Skin of body (tissue), 2 donors: ENCODE results near the gene CSAD. TPM values are rescaled to one million over a fixed set of nuclear protein-coding genes. Genes with fewer than 3 reads are reported as not detected.
"Not testable (repeated sequence)": the region's sequence is repeated elsewhere in the genome, so short reads cannot be mapped to it uniquely, and the experiment has no call there.

ENCODE experiments used
- DNase-seq: peaks from one replicate; lab custom pipeline; 2025; lab: John Stamatoyannopoulos, UW
- total RNA-seq: library from RNA; depleted of rRNA; stranded (reverse); fragments of >200 nt; gene quantifications from one replicate; pipeline ENCODE4 v1.2.3, GENCODE V29; 2014

CSAD gene
- total RNA-seq, 1 donor from 2014 or later = 75.0 TPM

DNA sequence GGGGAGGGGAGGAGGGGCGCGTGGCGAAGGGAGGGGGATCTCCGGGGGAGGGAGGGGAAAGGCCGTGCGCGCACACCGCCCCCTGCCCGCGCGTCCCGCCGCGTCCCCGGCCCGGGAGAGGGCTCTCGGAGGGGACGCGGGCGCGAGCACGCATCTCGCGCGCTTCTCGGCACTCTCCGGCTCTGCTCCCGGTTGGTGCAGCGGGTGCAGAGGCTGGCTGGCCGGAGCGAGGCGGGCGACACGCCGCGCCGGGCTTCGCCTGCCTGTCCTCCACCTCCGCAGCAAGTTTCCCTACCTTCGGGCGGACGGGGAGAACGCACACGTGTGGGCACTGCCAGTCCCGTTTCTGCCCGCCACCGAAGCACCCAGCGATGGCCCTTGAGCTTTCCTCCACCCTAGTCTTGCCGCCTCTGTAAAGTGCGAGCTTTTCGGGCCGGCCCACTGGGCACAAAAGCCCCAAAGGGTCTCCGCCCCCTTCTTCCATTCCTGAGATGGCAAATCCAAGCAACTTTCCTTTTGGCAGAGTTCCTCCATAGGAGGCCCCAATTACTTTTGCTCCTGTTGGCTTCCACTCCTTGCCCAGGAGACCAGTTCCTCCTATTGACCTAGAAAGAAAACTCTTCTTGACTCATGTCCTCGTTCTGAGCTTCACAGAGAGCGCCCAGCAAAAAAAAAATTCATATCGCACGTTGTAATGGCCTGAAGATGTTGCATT is 363 bp upstream of the CSAD start:
- peak; percentile 87 for DNase-seq

DNA sequence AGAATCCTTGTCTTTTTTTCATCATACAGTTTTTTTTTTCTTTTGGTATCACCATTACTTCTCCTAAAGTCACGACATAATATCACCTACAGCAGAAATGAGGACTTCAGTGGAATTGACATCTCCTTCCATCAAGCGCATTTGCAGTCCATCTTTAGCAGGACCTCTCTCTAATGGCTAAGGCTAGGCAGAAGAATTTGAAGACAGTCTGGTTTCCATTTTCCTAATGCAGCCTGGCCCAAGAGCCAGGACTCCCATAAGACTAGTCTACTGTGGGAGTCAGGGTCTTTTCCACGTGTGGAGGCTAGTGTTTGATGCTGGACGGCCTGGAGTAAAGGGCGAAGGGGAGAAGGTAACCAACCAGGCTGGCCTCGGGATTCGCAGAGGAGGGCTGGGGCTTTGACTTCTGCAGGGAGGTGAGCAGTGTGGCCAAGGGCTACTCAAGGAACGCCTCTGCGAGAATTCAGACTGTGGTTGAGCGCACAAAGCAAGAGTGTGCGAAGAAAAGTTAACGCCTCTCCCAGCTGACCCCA is 972 bp downstream of the CSAD start:
- no peak for DNase-seq

DNA sequence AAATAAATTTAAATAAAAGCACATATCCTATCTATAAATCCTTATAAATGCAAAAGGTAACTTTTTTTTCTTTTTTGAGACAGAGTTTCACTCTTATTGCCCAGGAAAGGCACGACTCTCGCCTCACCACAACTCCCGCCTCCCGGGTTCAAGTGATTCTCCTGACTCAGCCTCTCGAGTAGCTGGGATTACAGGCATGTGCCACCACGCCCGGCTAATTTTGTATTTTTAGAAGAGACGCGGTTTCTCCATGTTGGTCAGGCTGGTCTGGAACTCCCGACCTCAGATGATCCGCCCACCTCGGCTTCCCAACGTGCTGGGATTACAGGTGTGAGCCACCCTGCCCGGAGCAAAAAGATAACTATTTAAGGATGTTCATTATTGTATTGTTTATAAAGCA is 1.9 kb downstream of the CSAD start:
- not testable (repeated sequence) for DNase-seq

DNA sequence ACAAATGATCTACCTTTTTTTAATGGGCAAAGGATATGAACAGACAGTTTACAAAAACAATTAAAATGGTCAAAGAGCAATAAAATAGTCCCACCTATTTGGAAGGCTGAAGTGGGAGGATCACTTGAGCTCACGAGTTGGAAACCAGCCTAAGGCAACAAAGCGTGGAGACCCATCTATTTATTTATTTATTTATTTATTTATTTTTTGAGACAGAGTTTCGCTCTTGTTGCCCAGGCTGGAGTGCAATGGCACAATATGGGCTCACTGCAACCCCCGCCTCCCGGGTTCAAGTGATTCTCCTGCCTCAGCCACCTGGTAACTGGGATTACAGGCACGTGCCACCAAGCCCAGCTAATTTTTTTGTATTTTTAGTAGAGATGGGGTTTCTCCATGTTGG is 3.3 kb downstream of the CSAD start:
- not testable (repeated sequence) for DNase-seq

DNA sequence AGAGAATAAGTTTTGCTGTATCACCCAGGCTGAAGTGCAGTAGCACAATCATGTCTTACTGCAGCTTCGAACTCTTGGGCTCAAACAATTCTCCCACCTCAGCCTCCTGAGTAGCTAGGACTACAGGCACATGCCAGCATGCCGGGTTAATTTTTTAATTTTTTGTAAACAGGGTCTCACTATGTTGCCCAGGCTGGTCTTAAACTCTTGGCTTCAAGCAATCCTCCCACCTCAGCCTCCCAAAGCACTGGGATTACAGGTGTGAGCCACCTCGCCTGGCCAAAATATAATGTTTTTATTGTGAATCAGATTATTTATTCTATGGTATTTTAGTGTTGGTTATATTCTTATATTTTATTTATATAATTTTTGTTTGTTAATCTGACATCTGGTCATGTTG is 4.0 kb downstream of the CSAD start:
- no peak for DNase-seq

DNA sequence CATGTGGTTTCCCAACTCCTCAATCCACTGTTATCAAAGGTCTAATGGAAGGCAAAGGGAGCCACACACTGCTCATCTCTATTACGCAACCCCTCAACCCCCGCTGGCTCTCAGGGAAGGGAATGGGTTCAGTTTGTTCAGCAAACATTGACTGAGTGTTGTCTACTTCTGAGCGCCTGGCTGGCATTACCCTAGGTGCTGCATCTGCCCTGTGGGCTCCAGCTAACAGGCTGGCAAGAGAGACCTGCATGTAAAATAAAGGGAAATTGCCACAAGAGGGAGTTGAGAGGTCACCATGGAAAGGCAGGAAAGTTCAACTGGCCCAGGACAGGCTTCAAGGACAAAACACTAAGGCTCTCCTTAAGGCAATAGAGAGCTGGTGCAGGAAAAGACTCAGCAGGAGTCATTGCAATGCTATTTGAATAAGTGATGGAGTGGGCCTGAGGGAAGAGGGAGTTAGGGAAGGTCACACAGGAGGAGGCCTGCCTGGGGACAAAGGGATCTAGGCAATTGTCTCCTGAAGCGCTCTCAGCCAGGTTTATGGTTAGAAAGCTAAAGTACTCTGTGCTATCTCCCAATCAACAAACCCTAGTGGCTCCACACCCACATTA is 5.7 kb downstream of the CSAD start:
- DNase-seq = no peak

DNA sequence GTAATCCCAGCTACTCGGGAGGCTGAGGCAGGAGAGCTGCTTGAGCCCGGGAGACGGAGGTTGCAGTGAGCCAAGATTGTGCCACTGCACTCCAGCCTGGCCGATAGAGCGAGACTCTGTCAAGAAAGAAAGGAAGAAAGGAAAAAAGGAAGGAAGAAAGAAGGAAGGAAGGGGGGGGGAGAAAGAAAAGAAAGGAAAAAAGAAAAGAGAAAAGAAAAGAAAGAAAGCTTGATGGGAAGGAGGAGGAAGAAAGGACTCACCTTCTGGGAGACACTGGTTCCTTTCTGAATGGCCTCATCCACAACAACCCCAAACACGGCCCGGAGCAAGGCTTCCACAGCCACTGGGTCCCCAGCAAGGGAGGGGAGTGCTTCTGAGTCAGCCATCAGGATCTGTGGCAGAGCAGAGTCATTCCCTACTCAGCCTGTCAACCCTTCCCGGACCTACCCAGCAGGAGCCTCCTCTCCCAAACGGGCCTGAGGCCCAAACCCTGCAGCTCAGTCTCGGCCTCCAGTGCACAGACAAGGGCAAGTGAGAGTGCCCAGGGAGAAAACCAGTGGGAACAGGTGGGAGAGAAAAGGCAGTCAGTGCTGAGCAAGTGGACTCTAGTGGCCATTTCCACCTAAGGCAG is 7.5 kb downstream of the CSAD start:
- DNase-seq = no peak

DNA sequence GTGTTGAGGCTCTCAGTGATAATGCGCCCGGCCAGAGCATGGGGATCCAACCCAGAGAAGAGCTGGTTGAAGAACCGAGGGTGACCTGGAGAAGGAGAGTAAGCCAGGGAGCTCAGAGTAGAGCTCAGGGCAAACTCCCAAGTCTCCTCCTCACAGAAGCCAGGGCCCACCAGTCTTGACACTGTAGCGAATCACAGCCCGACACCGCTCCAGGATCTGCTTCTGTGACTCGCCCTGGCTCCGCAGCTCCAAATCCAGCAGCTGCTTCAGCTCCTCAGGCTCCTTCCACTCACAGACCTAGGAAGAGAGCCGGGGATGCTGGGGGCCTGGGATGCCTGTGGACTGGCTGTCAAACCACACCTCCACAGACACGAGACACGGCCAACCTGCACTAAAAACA is 8.4 kb downstream of the CSAD start:
- DNase-seq = no peak

DNA sequence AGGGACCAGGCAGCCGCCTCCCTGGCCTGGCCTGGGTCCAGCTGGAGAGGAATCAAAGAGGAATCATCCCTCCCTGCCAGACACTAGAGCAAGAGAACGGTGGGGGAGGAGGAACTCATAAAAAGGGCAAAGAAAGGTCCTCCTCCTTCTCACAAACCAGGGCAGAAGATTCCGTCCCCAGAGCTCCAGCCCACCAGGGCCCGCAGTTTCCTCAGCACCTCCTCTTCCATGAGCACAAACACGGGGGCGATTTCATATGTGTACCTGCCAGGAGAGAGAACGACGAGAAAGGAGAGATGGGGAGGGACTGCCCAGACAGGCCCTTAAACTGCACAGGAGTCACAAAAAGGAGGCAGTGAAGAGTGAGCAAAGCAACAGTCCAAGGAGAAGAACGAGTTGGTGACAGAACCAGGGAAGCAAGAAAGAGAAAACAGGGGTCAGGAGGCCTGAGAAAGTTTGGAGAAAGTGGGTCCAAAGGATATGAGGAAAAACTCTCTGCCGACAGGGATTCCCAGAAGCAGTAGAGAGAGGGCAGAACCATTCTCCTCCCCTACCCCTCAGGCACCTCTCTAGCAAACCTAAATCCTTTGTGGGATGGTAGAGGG is 8.9 kb downstream of the CSAD start:
- DNase-seq = no peak

DNA sequence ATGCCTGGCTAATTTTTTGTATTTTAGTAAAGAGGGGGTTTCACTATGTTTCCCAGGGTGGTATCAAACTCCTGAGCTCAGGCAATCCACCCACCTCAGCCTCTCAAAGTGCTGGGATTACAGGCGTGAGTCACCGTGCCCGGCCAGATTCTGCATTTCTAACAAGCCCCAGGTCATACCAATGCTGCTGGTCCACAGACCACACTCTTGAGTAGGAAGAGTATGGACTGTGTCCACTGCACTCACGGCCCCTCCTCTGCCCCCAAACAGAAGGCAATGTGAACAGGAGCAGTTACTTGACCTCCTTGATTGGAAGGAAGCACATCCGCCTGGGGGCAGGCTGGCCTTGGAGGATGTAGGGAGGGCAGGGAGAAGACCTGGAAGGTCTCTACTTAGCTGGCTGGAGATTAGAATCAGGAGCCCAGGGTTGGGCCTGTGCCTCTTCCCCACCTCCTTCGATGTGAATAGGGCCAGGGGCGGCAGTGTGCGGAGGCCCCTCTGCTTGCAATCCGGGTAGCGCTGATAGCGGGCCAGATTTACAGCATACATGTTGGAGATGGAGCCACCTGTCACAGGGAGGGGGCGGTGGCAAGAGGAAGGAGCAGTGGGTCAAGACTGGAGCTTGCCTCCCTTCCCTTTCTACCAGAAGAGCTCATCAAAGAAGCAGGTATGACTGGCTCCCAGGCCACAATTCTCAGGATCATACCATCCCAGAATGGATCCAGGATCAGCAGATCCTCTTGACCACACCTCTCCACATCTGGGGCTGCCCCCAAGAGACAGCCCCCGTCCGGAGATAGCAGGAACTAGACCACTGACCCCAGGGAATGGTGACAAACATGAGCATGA is 9.6 kb downstream of the CSAD start:
- no peak for DNase-seq

DNA sequence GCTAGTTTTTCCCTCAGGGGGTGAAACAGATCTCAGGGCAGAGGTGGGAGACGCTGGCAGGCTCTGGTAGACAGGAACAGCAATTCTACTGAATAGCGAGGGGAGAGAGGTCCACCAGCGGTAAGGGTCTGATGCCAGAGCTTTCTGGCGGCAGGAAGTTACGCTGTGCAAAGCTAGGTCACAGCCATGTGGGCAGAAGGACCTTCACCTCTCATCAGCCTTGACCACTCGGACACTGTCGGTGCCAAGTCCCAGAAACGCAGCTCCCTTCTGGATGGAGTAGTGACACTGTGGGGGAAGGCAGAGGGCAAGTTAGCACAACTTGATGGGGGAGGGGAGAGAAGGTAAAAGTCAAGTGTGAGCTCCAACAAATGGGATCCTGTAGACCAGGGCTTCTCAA is 10.5 kb downstream of the CSAD start:
- no peak for DNase-seq

DNA sequence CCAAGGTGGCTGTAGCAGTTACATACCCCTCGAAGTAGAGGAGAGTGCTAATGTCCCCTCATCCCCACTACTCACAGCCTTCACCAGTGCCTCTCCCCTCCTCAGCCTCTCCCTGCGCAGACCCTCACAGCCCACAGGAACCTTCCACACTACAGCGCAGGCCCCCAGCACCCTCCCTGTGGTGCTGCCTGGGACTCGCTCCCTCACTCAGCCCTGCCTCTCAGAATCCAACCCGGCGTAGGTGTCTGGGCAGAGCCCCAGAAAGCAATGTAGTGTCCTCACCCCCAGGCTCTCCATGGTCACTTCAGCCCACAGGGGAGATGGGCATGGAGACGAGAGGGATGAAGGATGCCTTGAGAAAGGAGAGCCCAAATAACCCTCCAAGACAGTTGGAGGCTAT is 11.1 kb downstream of the CSAD start:
- DNase-seq = no peak

DNA sequence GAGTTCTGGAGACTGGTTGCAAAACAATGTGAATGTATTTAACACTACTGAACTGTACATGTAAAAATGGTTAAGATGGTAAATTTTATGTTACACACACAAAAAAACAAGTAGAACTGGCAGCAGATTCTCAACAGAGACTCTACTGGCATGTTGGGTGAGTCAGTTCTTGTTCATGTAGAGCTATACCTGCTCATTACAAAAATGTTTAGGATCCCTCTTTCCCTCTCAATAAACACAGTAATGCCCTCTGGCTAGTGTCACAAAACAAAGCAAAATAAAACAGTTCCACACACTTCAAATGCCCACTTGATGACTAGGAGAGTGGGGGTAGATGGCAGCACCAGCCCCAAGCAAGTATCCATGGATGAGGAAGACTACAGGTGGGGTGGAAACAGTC is 13.9 kb downstream of the CSAD start:
- DNase-seq = no peak

DNA sequence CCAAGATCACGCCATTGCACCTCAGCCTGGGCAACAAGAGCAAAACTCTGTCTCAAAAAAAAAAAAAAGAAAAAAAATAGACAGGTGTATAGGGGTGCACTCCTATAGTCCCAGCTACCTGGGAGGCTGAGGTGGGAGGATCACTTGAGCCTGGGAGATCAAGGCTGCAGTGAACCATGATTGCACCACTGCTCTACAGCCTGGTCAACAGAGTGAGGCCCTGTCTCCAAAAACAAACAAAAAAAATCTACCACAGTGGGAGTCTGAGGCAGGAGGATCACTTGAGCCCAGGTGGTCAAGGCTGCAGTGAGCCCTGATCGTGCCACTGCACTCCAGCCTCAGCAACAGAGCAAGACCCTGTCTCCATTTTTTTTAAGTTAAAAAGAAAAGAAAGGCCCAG is 17.7 kb downstream of the CSAD start:
- DNase-seq = not testable (repeated sequence)

DNA sequence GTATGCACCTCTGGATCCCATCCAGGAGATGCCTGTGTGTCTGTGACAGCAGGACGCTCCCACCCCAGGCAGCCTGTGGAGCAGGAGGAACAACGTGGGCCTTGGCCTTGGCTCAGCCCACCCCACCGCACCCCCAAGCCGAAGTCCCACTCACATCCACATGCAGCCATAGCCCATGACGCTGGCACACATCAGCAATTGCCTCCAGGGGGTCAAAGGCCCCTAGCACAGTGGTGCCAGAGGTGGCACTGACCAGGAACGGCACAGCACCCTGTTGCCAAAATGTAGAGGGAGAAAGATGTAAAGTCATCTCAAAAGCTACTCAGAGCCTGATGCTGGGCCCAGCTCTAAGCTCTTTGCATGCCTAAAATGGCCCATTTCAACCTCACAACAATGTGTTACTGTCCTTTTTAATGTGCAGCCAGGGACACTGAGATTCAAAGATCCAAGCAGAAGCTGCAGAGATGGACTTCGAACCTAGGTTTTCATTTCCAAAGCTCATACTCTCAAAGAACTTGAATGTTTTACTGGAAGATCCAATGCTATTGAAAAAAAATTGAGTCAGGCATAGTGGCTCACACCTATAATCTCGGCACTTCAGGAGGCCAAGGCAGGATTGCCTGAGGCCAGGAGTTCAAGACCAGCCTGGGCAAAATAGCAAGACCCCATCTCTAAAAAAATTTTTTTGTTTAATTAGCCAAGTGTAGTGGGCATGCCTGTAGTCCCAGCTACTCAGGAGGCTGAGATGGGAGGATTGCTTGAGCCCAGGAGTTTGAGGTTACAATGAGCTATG is 19.4 kb downstream of the CSAD start:
- no peak for DNase-seq

DNA sequence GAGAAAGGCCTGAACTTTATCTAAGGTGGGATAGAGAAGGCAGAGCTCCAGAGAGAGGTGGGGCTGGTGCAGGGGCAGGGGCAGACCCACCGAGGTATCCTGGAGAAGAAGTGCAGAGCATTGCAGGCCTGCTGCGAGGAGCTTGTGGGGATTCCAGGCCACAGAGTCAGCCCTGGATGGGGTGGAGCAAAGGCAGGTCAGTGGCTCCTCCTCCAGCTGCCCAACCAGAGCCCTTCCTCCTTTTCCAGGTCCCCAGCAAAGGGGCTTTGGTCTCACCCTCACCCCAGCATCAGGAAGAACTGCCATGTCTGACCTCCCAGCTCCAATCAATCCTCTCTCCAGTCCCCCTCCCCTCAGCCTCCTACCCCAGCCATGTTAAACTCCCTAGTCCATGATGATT is 20.1 kb downstream of the CSAD start:
- DNase-seq = no peak

DNA sequence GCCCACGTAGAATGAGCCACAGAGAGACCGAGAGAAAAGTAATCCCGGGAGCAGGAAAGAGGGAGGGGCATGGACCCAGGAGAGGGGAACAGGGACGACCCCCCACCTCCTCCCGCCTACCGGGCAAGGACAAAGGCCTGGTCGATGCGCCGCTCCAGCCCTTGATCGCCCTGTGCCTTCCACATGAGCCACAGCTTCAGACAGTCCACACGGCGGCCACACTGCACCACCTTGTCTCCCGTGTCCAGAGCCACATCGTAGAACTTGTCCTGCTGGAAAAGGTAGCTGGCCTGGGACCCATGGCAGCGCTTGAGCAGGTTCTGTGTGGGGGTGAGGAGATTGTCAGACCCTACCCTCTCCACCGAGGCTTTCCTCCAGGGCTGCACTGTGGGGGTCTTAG is 20.7 kb downstream of the CSAD start:
- DNase-seq = no peak

DNA sequence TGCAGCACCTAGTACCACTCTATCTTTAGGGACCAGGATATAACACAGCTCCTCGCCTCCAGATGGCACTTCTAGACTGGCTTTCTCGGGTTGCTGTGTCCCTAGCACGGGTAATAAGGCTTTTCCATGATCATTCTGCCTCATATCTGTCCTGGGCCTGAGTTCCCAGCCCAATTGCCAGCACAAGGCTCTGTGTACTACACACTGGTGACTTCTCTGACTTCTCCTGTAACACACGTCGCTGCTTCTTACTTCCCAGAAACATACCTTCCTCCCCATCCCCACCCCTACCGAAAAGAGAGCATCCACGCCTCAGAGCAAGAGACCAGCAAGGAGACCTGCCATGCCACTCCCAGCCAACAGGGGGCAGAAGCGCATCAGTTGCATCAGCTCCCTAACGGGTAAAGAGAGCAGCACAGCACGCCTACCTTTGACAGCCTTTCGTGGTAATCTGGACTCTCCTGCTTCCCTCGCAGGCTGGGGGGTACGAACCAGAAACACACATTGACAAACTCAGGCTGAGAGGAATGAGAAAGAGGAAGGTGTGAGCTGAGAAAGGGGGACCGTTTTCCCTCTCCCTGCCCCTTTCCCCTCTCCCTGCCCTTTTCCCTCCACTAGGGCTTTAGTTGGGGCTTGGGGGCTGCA is 21.4 kb downstream of the CSAD start:
- peak; percentile 30 for DNase-seq

DNA sequence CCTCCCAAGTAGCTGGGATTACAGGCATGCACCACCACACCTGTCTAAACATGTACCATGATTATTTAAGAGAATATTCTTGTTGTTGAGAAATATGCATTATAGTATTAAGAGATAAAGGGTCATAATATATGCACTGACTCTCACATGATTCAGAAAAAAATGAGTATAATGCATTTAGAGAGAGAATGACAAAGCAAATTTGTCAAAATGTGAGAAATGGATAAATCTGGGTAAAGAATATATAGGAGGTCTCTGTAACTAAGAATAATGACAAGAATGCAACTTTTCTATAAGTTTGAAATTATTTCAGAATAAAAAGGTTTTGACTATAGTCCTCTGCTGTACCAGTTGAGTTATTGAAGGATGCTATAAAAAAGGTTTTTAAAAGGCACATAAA is 28.3 kb downstream of the CSAD start:
- no peak for DNase-seq

DNA sequence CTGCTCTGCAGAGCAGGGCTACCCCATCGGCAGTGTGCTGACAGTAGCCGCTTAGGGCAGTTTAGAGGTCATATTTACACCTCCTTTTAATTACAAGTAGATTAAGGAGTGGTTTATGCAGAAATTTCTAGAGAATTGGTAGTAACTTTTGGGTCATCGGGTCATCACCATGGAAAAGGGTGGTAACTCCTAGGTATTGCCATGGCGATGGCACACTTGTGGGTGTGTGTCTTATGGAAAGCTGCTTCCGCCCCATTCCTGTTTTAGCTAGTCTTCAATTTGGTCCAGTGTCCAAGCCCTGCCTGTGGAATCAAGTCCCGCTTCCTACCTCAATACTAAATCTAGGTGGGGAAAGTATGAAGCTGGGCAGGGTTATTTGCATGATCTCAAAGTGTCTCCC is 29.7 kb downstream of the CSAD start:
- DNase-seq = no peak
